GF-D8 (cell line): ENCODE measurements around the gene TMEM245.
"Not testable (repeated sequence)": the region's sequence is repeated elsewhere in the genome, so short reads cannot be mapped to it uniquely, and the experiment has no call there.

Experiments used
- DNase-seq: peaks from one replicate; lab custom pipeline; 2025; lab: John Stamatoyannopoulos, UW

Gene TMEM245

GRCh38 chr9:109132567-109133021 lies 12.8 kb upstream of the TMEM245 start:
- no peak for DNase-seq

- no peak for DNase-seq
These were observed 9.9 kb upstream of the TMEM245 start for GRCh38 chr9:109129470-109130197.

GRCh38 chr9:109126671-109127070 lies 6.9 kb upstream of the TMEM245 start:
- DNase-seq, result not testable (repeated sequence)

GRCh38 chr9:109124121-109124520 lies 4.4 kb upstream of the TMEM245 start:
- DNase-seq, result no peak

DNA sequence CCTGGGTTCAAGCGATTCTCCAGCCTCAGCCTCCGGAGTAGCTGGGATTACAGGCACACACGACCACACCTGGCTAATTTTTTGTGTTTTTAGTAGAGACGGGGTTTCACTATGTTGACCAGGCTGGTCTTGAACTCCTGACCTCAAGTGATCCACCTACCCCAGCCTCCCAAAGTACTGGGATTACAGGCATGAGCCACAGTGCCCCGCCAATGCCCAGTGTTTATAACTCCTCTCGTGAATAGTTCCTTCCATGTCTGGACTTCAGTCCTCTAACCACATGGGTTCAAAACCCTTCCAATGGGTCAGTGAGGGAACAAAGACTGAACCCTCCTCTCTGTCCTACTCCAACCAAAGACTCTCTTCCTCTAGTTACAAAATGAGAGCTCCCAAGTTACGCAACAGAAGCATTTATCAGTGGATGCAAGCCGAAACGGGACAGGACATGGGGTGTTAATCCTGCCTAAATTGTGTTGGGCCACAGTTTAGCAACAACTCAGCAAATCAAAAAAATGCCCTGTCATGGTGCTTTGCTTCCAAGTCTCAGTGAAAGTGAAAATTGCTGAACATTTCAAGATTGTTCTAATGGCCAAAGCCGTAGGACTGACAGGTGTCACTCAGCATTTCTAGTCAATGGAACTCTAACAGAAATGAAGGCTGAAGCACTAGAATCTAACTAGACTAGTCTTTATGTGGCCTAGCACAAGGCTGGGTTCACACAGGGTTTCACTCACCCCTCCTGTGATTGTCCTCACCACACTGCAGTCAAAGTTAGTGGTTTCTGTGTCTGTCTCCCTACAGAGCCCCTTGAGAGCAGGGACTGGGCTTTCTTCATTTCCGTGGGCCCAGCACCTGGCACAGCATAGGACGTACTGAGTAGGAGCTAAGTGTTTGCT lies 3.2 kb upstream of the TMEM245 start:
- peak; percentile 67 for DNase-seq

DNA sequence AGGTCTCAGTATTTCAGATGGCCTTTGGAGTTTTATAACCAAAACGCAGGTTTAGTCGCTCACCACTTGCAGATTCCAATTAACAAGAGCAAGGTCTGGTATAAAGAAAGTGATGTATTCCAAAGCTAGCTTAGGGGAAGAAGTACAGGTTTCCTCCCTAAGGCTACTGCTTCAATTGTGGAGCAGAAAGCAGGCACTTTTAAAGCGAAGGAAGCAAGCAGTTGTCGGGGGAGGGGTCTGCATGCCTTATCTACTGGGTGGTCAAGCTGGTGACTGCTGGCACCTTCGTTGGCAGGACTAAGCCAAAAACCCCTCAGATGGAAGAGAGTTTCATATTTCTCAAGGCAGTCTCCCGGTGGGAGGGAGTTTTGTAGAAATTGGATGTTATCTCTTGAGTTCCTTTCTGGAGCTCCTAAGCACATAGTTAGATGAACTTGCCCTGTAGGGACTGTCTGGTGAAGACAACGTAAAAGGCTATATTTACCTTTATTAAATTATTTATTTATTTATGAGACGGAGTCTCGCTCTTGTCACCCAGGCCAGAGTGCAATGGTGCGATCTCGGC lies 1.6 kb upstream of the TMEM245 start:
- no peak for DNase-seq

DNA sequence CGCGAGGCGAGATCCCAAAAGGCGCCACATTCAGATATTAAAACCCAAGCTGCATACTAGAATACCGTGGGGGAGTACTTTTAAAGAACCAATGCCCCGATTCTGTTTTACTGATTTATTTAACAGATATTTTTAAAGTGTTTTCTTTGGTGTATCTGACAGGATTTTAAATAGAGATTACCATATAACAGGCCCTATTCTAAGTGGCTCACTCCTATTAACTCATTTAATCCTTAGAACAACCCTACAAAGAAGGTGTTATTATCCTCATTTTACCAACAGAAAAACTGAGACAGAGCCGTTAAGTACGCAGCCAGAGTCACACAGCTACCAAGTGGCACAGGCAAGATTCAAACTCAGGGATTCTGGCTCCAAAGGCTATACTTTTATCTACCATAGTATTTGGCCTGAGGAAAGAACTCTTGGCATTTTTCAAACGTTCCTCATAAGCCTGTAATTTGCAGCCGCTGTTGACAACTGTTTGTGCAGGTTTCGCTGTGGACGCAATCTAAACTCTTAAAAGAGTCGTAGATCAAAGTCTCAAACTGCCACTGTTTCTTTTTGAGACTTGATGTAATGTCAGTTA lies 550 bp upstream of the TMEM245 start:
- DNase-seq, result no peak

DNA sequence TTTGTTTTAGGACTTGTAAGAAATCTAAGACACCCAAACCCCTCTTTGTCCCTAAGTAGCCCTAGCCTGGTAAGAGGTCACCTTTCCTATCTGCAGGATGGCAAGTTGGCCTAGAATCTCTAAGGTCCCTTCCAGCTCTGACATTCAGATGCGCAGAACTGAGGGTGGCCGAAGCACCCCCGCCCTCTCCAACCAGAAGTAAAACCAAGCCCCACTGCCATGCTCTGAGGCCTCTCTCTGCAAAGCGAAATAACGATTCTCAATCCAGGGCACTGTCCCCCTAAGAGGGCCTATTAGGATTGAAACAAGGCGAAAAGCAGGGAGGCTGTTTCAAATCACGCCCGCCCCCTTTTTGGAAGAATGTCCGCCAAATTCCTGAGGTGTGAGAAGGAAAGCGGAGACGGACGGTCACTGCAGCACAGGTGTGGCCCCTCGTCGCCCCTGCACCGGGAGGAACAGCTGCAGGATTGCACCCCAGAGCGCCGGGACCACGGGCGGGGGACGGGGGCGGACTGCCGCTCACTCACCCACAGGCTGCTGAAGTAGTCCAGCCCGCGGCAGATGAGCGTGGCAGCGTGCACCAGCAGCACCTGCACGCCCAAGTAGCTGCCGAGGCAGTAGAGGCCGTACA lies 824 bp downstream of the TMEM245 start:
- DNase-seq, result no peak

- peak; percentile 18 for DNase-seq
These were observed 1.6 kb downstream of the TMEM245 start for GRCh38 chr9:109117856-109118807.

- no peak for DNase-seq
These were observed 3.7 kb downstream of the TMEM245 start for GRCh38 chr9:109115931-109116526.

- no peak for DNase-seq
These were observed 5.1 kb downstream of the TMEM245 start for GRCh38 chr9:109114670-109115069.

- no peak for DNase-seq
These were observed 5.7 kb downstream of the TMEM245 start for GRCh38 chr9:109113892-109114609.

DNA sequence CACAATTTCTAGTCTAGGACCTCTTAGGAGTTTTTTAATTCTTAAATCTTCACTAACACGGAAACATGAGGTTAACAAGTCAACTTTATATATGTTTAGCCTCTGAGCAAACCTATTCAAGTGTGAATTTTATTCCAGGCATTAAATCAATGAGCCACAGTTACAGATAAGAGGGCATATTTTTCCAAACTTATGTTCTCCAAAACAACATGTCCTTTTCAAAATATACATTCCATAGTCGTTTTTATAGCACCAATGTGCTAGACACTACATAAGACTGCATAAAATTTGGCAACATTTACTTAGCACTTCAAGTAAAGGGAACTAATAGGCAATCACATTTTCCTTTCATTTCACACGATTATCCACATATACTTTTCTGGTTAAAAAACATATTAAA lies 6.5 kb downstream of the TMEM245 start:
- DNase-seq, result no peak

DNA sequence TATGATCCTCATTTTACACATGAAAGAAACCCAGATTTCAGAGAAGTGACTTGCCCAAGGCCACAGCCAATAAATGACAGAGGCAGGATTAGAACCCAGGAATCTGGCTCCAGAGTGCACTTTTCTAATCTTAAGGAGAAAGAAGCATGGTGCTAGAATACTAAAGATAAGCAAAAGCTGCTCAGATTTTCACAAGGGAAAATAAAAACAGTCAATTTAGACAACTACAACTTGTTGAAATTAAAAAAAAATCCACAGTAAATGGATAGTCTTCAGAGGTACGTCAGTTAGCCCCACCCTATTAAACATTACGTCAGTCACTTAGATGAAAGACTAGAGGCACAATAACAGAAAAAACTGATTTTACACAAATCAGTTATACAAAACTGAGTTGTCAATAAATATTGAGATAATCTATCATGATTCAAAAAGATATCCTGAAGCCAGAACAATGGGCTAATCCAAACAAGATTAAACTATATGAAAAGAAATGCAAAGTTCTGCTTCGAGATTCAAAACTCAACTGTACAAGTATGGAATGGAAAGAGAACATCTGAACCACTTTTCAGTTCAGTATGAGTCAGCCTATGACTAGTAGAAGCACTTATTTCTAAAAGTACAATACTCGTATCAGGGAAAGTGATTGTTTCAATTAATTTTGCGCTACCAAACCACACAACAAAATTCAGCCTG lies 9.3 kb downstream of the TMEM245 start:
- DNase-seq, result no peak

GRCh38 chr9:109109967-109110328 lies 9.8 kb downstream of the TMEM245 start:
- DNase-seq, result no peak

DNA sequence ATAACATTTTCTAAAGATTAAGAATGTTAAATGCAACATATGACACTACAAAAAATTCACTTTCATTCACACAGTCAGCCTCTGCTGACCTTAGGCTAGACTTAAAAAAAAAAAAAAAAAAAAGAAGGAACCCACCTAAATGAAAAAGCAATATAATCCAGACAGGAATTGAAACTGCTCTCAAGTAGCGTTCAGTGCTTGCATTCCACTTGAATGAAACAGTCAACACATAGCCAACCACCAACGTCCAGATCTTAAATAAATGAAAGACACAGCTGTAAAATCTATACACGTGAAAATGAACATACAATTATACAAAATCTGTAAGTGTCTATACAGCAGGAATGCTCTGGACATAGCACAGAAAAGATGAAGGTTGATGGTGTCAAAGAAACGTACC lies 11.4 kb downstream of the TMEM245 start:
- DNase-seq, result no peak

GRCh38 chr9:109107402-109108240 lies 12.1 kb downstream of the TMEM245 start:
- DNase-seq, result no peak

DNA sequence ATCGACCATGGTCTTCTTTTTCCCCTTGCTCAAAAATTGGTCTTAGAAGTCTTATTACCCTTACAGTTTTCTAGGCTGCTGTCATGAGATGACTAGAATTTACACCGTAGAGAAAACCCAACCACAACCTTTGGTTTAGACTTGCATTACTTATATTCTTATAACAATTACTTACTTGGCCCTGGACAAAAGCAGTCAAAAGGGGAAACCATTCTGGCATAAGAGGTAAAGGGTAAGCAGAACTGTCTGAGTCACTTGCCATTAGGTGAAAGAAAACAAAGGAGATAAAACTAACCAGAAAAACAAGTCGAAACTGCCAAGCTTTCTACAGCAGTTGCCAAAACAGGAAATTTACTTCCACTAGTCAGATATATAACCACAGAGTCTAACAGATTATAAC lies 17.9 kb downstream of the TMEM245 start:
- DNase-seq, result peak; percentile 33
